ENCODE results near the gene ELAC1.

ELAC1 gene

GRCh38 chr18:51021226-51021965 lies 53.6 kb downstream of the ELAC1 start:
- no peak for DNase-seq

DNA sequence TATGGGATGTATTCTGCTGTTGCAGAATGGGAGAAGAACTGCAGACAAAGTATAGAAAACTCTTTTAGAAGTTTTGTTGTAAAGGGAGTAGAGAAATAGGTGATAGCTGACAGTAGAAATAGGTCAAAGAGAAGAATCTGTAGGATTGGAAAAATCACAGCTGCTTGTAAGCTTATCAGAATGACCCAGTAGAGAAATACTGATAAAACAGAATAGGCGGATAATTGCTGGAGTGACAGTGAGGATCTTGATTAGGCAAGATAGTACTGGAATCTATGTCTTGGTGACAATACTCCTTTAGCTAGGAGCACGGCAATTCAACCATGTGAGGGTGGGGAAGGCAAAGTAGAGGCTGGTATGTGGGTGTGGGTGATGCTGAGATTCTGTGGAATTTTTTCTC lies 57.7 kb downstream of the ELAC1 start:
- DNase-seq, result no peak

- DNase-seq, result peak; percentile 21
These were observed 60.5 kb downstream of the ELAC1 start for GRCh38 chr18:51028201-51028805.

DNA sequence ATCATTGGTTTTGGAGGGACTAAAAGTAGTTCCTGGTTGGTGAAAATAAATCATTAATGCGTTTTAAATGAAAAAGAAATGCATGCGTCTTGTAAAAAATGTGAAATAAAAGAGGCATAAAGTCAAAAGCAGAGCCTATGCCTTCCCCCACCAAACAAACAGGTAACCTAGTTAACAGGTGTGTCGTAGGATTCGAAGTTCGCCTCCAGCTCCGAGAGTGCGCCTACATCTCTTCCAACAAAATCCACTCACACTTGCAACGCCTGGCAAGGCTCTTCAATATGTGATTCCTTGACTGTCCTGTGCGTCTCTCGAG lies 61.5 kb downstream of the ELAC1 start:
- DNase-seq, result no peak

DNA sequence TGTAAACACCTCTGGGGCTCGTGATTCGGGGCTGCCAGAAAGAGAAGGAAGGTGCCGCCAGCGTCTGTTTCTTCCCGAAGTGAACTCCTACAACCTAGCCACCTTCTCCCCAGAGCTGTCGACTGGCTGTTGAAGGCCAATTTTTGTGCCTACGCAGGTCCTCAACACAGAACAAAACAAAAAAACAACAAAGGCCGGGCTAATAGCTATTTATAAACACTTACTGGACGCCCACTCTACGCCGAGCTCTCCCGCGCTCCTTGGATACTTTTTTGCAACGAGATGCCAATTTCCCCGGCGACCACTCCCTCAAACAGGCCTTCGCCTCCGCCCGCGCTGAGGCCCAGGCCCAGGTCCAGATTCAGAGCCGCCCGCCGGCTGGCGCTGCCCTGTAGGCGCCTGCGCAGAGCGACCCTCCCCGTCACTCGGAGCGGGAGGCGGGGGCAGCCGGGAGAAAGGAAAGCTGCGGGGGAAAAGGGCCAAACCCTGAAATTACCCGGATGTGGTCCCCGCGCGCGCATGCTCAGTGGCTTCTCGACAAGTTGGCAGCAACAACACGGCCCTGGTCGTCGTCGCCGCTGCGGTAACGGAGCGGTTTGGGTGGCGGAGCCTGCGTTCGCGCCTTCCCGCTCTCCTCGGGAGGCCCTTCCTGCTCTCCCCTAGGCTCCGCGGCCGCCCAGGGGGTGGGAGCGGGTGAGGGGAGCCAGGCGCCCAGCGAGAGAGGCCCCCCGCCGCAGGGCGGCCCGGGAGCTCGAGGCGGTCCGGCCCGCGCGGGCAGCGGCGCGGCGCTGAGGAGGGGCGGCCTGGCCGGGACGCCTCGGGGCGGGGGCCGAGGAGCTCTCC lies 62.1 kb downstream of the ELAC1 start, which contains the start of gene SMAD4:
TSS of gene SMAD4 (plus strand) at position 520 of the 843 bp plus-strand sequence. CDS start 16,834 bp downstream, outside the sequence.
- DNase-seq, result peak; percentile 96

DNA sequence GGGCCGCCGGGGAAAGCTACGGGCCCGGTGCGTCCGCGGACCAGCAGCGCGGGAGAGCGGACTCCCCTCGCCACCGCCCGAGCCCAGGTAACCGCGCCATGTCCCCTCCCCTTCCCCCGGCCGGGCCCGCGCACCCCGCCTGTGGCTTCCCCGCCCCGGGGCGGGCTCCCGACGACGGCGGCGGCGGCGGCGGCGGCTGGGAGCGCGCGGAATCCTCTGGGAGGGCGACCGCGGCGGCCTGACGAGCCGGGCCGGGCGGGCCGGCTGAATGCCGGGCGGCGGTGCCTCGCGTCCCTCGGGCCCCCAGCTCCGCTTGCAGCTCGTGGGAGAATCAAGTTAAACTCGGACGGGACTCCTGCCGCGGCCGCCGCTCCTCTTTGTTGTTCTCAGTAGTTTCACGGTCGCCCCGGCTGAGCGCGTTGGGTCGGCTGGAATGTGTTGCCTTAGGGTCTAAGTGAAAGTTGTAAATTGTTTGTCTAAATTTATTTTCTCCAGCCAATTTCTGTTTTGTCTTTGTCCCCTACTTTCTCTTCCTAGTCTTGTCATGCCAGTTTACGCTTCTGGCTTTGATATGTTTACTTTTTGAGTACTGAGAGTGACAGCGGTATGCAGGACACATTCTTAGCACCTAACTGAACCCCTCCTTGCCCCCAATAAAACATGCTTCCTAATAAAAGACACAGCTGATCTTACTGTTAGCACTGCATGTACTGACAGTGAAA lies 62.9 kb downstream of the ELAC1 start:
- DNase-seq, result peak; percentile 74

DNA sequence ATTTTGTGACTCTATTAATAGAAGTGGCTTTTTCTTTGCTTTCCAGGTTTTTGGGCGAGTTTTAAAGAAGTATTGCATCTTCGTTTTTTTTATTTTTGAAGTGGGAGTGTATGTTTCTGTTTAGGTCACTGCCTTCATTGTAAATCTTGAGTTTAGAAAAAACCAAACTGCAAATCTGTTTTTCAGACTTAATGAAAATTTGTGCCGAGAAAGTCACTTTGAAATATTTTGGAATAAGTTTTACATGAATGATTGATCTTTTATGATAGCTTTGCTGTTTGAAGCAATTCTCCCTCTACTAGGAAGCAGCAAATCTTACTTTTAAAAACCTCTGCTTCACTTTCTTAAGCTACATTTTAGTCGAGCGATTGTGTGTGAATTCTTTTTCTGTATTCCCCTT lies 64.4 kb downstream of the ELAC1 start:
- no peak for DNase-seq

DNA sequence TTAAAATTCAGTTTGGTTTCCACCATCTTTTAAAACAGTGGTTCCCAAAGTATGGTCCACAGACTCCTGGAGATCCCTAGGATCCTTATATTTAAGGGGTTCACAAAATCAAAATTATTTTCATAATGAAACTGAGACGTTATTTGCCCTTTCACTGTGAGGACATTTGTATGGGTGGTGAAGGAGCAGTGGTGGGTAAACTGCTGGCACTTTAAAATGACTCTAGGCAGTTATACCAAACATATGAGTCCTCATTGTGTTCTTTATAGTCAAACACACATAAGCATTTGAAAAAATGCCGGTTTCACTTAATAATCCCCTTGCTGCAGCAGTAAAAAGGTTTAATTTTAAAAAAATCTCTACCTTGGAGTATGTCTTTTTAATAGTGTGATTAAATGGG lies 69.4 kb downstream of the ELAC1 start:
- no peak for DNase-seq

Measured in fibroblast of skin of right biceps (primary cell).